Measurements from ENCODE around the gene CAMTA1.

Gene CAMTA1

DNA sequence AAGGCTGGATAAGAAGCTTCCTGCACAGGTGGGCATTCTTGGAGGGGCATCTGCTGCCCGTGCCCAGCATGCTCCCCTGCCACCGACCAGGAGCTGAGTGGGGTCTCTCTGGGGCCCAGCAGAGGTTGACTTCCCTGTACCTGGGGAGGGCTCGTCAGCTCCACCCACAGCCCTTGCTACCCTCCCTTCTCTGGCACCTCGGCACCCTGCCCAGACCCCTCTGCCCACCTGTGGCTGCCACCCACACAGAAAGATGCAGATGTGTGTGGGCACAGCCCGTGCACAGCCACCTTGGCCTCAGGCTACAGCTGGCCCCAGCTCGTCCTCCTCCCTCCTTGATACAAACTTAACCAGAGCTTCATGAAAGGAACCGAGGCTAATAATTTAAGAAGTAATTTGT is 744.7 kb downstream of the CAMTA1 start:
- DNase-seq (ENCODE audit: low read depth in 2 of 2), result no peak

- DNase-seq (ENCODE audit: low read depth in 2 of 2), result no peak
These were observed 746.5 kb downstream of the CAMTA1 start for GRCh38 chr1:7531562-7532340.

DNA sequence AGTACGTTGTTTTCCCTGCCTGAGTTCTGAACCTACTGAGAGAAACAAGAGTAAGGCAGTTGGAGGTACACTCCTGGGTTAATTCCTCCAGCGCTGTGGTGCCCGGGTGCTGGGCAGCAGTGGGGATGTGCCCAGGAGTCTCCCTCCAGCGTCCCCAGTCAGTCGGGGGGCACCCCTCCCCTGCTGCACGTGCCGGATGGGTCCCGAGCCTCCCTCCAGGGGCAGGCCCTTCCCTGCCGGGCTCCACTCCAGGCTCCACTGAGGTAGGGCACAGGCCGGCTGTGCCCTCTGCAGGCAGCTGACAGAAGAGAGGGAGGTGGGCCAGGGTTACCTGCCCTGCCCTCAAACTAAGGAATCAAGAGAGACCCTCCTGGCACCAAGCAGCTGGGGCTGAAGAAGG is 747.8 kb downstream of the CAMTA1 start:
- DNase-seq (ENCODE audit: low read depth in 2 of 2), result no peak

- DNase-seq (ENCODE audit: low read depth in 2 of 2), result no peak
These were observed 749.0 kb downstream of the CAMTA1 start for GRCh38 chr1:7534061-7534825.

- no peak for DNase-seq (ENCODE audit: low read depth in 2 of 2)
These were observed 749.8 kb downstream of the CAMTA1 start for GRCh38 chr1:7535016-7535415.

DNA sequence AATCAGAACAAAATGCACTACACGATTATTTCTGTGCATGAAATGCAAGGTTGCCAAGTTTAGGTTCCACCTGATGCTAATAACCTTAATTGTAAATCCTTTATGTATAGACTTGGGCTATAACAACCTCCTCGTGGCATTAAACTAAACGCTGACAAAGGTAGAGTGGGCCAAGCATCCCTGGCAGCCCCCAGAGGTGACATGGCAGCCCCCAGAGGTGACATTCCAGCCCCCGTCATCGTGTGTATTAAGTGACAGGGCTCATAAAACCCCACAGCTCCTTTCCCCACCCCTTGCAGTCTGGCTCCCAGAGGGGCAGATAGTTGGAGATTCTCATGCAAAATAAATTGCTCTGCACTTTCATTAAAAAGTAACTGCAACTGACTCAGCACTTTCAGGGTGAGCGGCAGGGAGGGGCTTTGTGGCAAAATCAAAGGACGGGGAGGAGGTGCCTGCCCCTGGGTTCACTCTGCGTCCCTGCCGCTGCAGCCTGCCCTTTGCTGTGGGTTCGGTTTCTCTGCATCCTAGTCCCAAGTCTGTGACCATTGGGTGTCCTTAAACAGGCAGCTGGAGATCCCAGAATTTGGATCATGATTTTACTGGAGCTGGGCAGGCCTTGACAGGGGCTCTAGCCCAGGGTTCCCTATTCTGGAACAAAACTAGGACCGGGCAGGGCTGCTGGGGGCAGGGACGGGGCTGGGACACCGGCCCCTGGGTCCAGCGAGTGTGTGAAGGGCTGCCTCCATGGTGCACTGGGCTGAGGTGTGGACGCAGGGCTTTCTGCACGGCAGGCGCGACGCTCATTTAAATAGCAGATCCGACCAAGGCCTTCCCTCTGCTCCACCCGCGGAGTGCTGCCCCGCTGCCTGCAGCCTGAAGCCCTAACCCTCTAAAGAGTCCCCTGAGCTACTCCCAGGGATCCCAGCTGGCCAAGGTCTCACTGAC is 751.0 kb downstream of the CAMTA1 start:
- no peak for DNase-seq (ENCODE audit: low read depth in 2 of 2)

DNA sequence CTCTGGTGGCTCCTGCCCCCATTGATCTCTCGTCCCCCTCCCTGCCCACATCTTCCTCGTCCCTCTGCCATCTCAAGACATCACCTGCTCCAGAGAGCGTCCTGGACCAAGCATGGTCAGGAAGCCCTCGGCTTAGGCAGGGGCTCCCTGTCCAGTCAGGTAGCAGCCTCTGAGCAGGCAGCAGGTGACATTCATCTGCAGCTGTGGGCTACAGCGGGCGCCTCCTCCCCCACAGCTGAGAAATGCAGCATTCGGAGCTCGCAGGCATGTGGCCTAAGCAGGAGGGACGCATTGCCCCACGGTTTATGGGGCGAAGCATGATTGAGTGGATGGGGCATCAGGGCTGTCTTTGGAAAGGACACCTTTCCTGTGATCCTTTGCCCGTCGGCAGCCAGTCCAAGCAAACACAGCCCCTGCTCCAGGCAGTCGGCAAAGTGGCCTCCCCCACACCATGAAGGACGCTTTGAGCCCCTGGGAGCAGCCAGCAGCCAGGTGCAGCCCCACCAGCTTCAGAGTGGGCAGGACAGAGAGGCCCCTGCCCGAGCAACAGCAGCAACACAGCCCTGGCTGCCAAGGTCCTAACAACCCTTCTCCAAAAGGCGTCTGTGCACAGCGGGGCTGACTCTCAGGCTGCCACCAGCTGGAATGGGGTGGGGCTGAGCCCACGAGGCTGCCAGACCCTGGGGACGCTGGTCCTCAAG is 751.8 kb downstream of the CAMTA1 start:
- DNase-seq (ENCODE audit: low read depth in 2 of 2), result no peak

DNA sequence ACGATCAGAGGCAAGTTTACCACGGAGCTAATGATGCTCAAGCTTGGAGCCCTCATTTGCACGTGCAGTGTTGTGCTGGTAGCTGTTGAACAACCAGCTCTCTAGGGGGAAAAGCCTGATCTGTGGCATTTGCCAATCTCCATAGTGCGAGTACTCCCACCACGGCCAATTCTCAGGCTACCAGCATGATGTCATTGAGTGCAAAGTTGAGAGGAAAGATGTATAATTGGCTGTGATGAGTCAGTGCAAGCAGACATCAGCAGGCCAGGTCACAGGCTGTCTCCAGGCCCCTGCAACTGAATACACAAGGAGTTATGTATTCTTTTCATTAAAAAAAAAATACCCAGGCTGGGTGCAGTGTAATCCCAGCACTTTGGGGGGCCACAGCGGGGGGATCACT is 752.8 kb downstream of the CAMTA1 start:
- no peak for DNase-seq (ENCODE audit: low read depth in 2 of 2)

DNA sequence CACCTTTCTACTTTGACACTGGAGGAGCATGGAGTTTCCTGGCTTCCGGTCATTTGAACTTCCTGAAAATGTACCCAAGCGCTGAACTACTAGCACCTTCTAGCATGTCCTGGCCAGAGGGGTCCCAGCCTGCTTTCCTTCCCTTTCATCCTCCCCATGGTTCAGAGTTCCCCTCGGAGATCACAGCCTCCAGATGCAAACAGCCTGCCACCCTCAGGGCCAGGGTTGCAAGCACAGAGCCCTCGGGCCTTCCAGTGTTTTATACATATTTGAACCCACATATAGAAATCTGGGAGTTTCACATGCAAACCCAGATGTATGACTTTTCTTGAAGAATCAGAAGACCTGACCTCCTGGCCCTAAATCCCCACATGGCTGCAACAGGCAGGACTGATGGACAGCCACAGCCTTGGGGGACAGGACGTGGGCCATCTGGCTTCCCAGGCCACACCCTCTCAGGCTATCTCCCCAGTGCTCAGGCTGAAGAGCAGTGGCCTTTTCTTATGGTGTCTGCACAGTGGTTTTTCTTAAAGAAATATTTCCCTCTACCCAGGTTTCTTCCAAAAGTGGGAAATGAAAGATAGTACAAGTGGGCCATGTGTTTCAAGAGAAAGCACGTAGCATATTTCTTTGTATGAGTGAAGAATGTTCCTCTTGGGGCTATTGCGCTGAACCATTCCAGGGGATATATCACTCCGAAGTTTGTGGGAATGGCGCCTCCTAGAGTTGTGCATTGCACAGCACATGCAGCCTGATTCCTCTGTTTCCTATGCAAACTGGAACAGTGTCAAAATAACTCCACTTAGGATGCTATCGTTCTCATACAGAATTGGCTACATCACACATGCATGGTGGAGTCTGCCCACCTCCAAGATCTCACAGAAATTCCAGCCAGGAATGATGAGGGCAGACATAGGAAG is 753.9 kb downstream of the CAMTA1 start:
- DNase-seq (ENCODE audit: low read depth in 2 of 2), result no peak

GRCh38 chr1:7539769-7540175 is 754.5 kb downstream of the CAMTA1 start:
- no peak for DNase-seq (ENCODE audit: low read depth in 2 of 2)

GRCh38 chr1:7540816-7541215 is 755.6 kb downstream of the CAMTA1 start:
- DNase-seq (ENCODE audit: low read depth in 2 of 2), result no peak

- no peak for DNase-seq (ENCODE audit: low read depth in 2 of 2)
These were observed 756.4 kb downstream of the CAMTA1 start for GRCh38 chr1:7541629-7542028.

- DNase-seq (ENCODE audit: low read depth in 2 of 2), result no peak
These were observed 758.5 kb downstream of the CAMTA1 start for GRCh38 chr1:7543718-7544090.

GRCh38 chr1:7549277-7550161 is 764.3 kb downstream of the CAMTA1 start:
- DNase-seq (ENCODE audit: low read depth in 2 of 2), result peak in 1 of 2 donors; percentile 6

DNA sequence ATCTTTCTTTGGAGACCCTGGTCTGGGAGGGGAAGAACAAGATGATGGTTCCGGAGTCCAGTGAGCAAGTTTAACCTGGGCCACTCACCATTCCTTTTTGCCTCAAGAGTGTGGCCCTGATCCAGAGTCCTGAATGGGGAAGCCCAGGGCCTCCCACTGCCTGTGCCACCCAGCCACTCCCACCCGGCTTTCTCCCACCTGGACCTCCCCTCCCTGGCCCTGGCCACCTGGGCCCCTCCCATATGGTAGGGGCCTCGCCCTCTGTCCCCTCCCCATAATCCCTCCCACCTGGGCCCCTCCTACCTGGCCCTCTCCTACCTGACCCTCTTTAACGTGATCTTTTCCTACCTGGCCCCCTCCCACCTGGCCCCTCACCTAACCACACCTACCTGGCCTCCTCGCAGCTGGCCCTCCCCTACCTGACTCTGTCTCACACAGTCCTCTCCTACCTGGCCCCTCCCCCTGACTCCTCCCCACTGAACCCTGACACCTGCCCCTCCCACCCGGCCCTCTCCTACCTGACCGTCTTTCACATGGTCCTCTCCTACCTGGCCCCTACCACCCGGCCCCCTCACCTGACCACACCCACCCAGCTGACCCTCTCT is 765.1 kb downstream of the CAMTA1 start:
- DNase-seq (ENCODE audit: low read depth in 2 of 2), result no peak

- DNase-seq (ENCODE audit: low read depth in 2 of 2), result no peak
These were observed 765.7 kb downstream of the CAMTA1 start for GRCh38 chr1:7550981-7551380.

GRCh38 chr1:7551442-7551841 is 766.2 kb downstream of the CAMTA1 start:
- no peak for DNase-seq (ENCODE audit: low read depth in 2 of 2)

- DNase-seq (ENCODE audit: low read depth in 2 of 2), result no peak
These were observed 767.1 kb downstream of the CAMTA1 start for GRCh38 chr1:7552402-7552801.
